Liver (tissue), 3 donors: ENCODE measurements around the gene NUDT16L1.

Experiments
- EGR1 ChIP-seq, 2 donors: IDR thresholded peaks; 2 replicates each; pipeline ENCODE4 v1.6.1; 2016 to 2018; ENCODE audit warnings: antibody characterized with exemption in 2 of 2, low read depth in 2 of 2
- FOXA2 ChIP-seq: IDR thresholded peaks from 2 replicates; pipeline ENCODE4 v1.6.1; 2016; ENCODE audit warnings: antibody characterized with exemption
- GABPA ChIP-seq, 2 donors: IDR thresholded peaks in 1 of 2; conservative IDR thresholded peaks in 1 of 2; 2 replicates each; pipeline ENCODE4 v1.6.1; 2016; ENCODE audit warnings: antibody characterized with exemption in 2 of 2, mild to moderate bottlenecking in 1 of 2, moderate library complexity in 1 of 2
- JUND ChIP-seq, 2 donors: IDR thresholded peaks; 2 replicates each; pipeline ENCODE4 v1.6.1; 2016; ENCODE audit warnings: antibody characterized with exemption in 2 of 2
- RAD21 ChIP-seq, 2 donors: IDR thresholded peaks; 2 replicates each; pipeline ENCODE4 v1.6.1; 2016; ENCODE audit warnings: antibody characterized with exemption in 2 of 2, mild to moderate bottlenecking in 2 of 2
- TAF1 ChIP-seq: conservative IDR thresholded peaks from 2 replicates; pipeline ENCODE4 v1.6.1; 2016; ENCODE audit warnings: antibody characterized with exemption, mild to moderate bottlenecking
- ZBTB33 ChIP-seq: IDR thresholded peaks from 2 replicates; pipeline ENCODE4 v1.6.1; 2016; ENCODE audit warnings: antibody characterized with exemption
- TF ChIP-seq, protein P1 (sequence below): fragments of 150-350 bp; IDR thresholded peaks from 2 replicates; pipeline ENCODE4 v1.5.1; 2017; ENCODE audit warnings: improper control_type of control experiment, low read depth, low read length; ENCODE audit not compliant: missing input control
- TF ChIP-seq, protein P2 (sequence below): IDR thresholded peaks from 2 replicates; pipeline ENCODE4 v1.6.1; 2016; ENCODE audit warnings: antibody characterized with exemption
- donor health status: healthy.
- donor health status: healthy.

- no peak for TF ChIP-seq TAF1
- TF ChIP-seq EGR1 (IDR thresholded peaks at IDR 0.05; ENCODE audit: low read depth in 2 of 2), result peak in 1 of 2 donors; percentile 19
- TF ChIP-seq, protein P1, sequence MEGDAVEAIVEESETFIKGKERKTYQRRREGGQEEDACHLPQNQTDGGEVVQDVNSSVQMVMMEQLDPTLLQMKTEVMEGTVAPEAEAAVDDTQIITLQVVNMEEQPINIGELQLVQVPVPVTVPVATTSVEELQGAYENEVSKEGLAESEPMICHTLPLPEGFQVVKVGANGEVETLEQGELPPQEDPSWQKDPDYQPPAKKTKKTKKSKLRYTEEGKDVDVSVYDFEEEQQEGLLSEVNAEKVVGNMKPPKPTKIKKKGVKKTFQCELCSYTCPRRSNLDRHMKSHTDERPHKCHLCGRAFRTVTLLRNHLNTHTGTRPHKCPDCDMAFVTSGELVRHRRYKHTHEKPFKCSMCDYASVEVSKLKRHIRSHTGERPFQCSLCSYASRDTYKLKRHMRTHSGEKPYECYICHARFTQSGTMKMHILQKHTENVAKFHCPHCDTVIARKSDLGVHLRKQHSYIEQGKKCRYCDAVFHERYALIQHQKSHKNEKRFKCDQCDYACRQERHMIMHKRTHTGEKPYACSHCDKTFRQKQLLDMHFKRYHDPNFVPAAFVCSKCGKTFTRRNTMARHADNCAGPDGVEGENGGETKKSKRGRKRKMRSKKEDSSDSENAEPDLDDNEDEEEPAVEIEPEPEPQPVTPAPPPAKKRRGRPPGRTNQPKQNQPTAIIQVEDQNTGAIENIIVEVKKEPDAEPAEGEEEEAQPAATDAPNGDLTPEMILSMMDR, result no peak
- TF ChIP-seq FOXA2, result no peak
- peak in 1 of 2 donors; percentile 48 for TF ChIP-seq RAD21 (IDR thresholded peaks at IDR 0.05)
- TF ChIP-seq ZBTB33, result no peak
- no peak for TF ChIP-seq JUND (IDR thresholded peaks at IDR 0.05)
- TF ChIP-seq, protein P2, sequence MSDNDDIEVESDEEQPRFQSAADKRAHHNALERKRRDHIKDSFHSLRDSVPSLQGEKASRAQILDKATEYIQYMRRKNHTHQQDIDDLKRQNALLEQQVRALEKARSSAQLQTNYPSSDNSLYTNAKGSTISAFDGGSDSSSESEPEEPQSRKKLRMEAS, result no peak
- TF ChIP-seq GABPA (IDR thresholded peaks at IDR 0.05 in 1 of 2, conservative IDR thresholded peaks at IDR 0.05 in 1 of 2), result no peak
Measured at GRCh38 chr16:4702466-4702808, 9.1 kb downstream of the NUDT16L1 start.
